GM19023 (cell line): Measurements from ENCODE around the gene RHOJ.
A peak's percentile ranks its signal among the peaks of the same experiment; 100 is the strongest.
"Not testable (repeated sequence)": the region's sequence is repeated elsewhere in the genome, so short reads cannot be mapped to it uniquely, and the experiment has no call there.

Experiments used
- ATAC-seq: cut with Tn5 transposase; IDR thresholded peaks from one replicate; pipeline ENCODE4 v1.9.1; 2021; ENCODE audit warnings: mild to moderate bottlenecking, moderate library complexity; ENCODE audit not compliant: unreplicated experiment

RHOJ gene

GRCh38 chr14:63266106-63266505 is 61.9 kb downstream of the RHOJ start:
- ATAC-seq: no peak

- ATAC-seq: no peak
These were observed 62.9 kb downstream of the RHOJ start for GRCh38 chr14:63267171-63267570.

- ATAC-seq: no peak
These were observed 64.5 kb downstream of the RHOJ start for GRCh38 chr14:63268771-63269170.

- no peak for ATAC-seq
These were observed 65.5 kb downstream of the RHOJ start for GRCh38 chr14:63269561-63270225.

- no peak for ATAC-seq
These were observed 68.9 kb downstream of the RHOJ start for GRCh38 chr14:63273129-63273528.

- no peak for ATAC-seq
These were observed 69.7 kb downstream of the RHOJ start for GRCh38 chr14:63273717-63274655.

- no peak for ATAC-seq
These were observed 71.4 kb downstream of the RHOJ start for GRCh38 chr14:63275611-63276010.

- no peak for ATAC-seq
These were observed 71.8 kb downstream of the RHOJ start for GRCh38 chr14:63276016-63276415.

GRCh38 chr14:63276492-63277342 is 72.5 kb downstream of the RHOJ start:
- ATAC-seq: peak; percentile 73

GRCh38 chr14:63277591-63278183 is 73.4 kb downstream of the RHOJ start:
- ATAC-seq: no peak

- not testable (repeated sequence) for ATAC-seq
These were observed 75.7 kb downstream of the RHOJ start for GRCh38 chr14:63279933-63280332.

GRCh38 chr14:63282997-63283883 is 79.0 kb downstream of the RHOJ start:
- ATAC-seq: no peak

- no peak for ATAC-seq
These were observed 79.6 kb downstream of the RHOJ start for GRCh38 chr14:63283884-63284248.

GRCh38 chr14:63286071-63286470 is 81.8 kb downstream of the RHOJ start:
- no peak for ATAC-seq

GRCh38 chr14:63287666-63288483 is 83.6 kb downstream of the RHOJ start:
- ATAC-seq: no peak

GRCh38 chr14:63288853-63289252 is 84.6 kb downstream of the RHOJ start:
- no peak for ATAC-seq

- ATAC-seq: no peak
These were observed 86.6 kb downstream of the RHOJ start for GRCh38 chr14:63290741-63291430.

- no peak for ATAC-seq
These were observed 88.6 kb downstream of the RHOJ start for GRCh38 chr14:63292805-63293204.
